Measurements from ENCODE around the gene ERICH2.

- no peak for TF ChIP-seq ZBTB33 (IDR thresholded peaks at IDR 0.05; ENCODE audit: extremely low read depth, insufficient replicate concordance, low read length)
- TF ChIP-seq CTCF (IDR thresholded peaks at IDR 0.05 in 2 of 3, conservative IDR thresholded peaks at IDR 0.05 in 1 of 3; ENCODE audit: borderline replicate concordance in 1 of 3, insufficient read depth in 1 of 3, low read depth in 2 of 3, low read length in 2 of 3), result no peak
- TF ChIP-seq ELF1 (IDR thresholded peaks at IDR 0.05; ENCODE audit: borderline replicate concordance, low read depth), result no peak
- TF ChIP-seq REST (IDR thresholded peaks at IDR 0.05; ENCODE audit: low read depth), result no peak
- TF ChIP-seq YY1 (IDR thresholded peaks at IDR 0.05; ENCODE audit: extremely low read depth, insufficient replicate concordance, low read depth, low read length), result no peak
- no peak for TF ChIP-seq RAD21 (IDR thresholded peaks at IDR 0.05; ENCODE audit: low read depth)
- no peak for TF ChIP-seq POLR2A (IDR thresholded peaks at IDR 0.05; ENCODE audit: borderline replicate concordance, extremely low read depth, insufficient read depth, insufficient read length)
- TF ChIP-seq EZH2phosphoT487 (IDR thresholded peaks at IDR 0.05; ENCODE audit: borderline replicate concordance), result no peak
- no peak for TF ChIP-seq ATF3 (IDR thresholded peaks at IDR 0.05)
- TF ChIP-seq POLR2AphosphoS5 (IDR thresholded peaks at IDR 0.05; ENCODE audit: low read depth, low read length), result no peak
- no peak for TF ChIP-seq FOSL1 (IDR thresholded peaks at IDR 0.05; ENCODE audit: low read depth)
These were observed 25.8 kb upstream of the ERICH2 start for GRCh38 chr2:170744248-170745002.
